ENCODE measurements around the gene STC2.
"Not testable (repeated sequence)": the region's sequence is repeated elsewhere in the genome, so short reads cannot be mapped to it uniquely, and the experiment has no call there.

Gene STC2, protein sequence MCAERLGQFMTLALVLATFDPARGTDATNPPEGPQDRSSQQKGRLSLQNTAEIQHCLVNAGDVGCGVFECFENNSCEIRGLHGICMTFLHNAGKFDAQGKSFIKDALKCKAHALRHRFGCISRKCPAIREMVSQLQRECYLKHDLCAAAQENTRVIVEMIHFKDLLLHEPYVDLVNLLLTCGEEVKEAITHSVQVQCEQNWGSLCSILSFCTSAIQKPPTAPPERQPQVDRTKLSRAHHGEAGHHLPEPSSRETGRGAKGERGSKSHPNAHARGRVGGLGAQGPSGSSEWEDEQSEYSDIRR

DNA sequence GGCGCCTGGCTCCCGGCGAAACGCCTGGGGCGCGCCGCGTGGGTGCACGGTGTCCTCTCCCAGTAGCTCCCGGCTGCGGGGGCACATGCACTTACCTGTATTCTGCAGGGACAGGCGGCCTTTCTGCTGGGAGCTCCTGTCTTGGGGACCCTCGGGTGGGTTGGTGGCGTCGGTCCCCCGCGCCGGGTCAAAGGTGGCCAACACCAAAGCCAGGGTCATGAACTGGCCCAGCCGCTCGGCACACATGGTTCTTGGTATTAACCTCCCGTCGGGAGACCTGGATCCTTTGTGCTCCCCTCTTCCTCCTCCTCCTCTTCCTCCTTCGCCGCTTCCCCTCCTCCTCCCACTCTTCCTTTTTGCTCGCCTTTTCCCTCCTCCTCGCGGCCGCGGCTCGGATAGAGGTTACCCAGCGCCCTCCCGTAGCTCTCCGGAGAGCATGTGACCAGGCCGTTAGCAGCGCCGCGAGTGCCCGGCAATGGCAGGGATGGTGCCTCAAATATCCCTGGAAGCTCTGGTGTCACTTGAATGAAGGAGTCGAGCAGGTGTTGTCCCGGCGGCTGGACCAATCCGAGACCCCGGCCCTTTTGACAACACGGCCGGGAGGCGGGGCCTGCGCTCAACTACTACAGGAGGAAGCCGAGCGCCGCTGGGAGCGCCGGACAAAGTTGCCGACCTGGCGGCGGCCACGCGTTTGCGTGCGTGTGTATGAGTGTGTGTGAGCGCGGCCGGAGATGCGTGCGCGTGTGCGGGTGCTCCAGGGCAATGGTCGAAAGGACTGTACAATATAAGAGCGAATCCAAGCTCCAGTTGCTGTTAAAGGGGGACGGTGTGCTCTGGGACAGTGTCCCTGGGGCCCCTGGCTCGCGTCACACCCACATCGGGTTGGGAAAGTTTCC is at the start of gene STC2:
TSS of gene STC2 (minus strand) at position 467 of the 896 bp plus-strand sequence. CDS start at position 246, 221 bp downstream.
- DNase-seq (ENCODE audit: low spot score): peak; percentile 93

DNA sequence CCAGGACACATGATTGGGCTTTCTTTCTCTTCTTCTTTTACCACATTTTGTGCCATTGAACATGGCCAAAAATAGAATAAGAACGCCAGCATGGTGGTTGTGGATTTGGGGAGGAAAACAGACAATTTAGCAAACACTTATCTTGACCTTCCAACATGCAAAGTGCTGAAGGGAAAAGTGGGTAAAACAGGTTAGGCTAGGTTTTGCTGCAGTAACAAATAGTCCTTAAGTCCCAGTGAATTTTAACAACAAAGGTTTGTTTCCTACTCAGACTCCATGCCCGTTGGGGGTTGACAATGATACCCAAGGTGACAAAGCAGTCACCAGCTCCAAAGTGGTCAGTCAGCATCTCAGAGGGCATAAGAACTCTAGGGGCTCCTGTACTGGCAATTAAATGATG is 43.2 kb upstream of the STC2 start:
- no peak for DNase-seq (ENCODE audit: low spot score)

DNA sequence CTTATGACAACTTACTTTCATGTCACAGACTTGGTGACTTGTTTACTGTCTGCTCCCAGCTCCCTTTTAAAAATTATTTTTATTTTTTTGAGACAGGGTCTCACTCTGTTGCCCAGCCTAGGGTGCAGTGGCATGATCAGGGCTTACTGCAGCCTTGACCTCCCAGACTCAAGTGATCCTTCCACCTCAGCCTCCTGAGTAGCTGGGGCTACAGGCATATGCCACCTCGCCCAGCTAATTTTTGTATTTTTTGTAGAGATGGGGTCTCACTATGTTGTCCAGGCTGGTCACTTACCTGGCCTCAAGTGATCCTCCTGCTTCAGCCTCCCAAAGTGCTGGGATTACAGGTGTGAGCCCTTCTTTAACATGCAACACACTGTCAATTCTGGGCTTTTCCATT is 35.2 kb upstream of the STC2 start:
- DNase-seq (ENCODE audit: low spot score): not testable (repeated sequence)

DNA sequence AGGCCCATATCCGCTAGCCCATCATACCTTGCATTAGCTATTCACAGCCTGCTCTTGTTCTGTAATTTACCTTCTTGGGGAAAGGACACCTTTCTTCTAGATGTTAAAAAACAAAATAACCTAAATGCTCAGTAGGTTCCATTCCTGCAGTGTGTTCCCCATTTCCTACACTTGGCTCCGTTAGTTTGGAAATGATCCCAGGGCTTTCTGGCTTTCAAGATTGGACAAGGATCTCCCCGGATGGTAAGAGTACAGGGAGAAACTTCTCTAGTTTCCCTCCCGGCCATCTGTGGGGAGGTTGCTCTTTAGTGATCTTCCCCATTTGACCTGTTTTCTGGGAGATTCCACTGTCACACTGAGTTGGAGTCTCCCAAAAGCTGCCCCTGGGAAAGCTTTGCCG is 27.3 kb upstream of the STC2 start:
- DNase-seq (ENCODE audit: low spot score): no peak

DNA sequence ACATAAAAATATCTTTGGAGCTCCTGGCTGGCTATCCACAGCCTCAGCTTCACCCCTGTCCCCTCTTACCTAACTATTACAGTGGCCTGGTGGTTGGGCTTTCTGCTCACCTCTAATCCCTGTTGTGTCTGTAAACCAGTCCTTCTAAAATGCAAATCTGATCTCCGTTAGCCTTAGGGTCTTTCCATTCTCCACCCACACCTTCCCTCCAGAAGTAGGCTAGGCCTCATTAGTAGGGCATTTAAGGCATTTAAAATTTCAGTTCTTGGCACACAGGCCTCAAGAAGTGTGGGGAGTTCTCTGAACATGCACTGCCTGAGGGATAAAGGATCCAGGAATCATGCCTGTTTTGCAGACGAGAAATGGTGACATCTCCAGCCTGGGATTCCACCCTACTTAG is 26.4 kb upstream of the STC2 start:
- DNase-seq (ENCODE audit: low spot score): no peak

DNA sequence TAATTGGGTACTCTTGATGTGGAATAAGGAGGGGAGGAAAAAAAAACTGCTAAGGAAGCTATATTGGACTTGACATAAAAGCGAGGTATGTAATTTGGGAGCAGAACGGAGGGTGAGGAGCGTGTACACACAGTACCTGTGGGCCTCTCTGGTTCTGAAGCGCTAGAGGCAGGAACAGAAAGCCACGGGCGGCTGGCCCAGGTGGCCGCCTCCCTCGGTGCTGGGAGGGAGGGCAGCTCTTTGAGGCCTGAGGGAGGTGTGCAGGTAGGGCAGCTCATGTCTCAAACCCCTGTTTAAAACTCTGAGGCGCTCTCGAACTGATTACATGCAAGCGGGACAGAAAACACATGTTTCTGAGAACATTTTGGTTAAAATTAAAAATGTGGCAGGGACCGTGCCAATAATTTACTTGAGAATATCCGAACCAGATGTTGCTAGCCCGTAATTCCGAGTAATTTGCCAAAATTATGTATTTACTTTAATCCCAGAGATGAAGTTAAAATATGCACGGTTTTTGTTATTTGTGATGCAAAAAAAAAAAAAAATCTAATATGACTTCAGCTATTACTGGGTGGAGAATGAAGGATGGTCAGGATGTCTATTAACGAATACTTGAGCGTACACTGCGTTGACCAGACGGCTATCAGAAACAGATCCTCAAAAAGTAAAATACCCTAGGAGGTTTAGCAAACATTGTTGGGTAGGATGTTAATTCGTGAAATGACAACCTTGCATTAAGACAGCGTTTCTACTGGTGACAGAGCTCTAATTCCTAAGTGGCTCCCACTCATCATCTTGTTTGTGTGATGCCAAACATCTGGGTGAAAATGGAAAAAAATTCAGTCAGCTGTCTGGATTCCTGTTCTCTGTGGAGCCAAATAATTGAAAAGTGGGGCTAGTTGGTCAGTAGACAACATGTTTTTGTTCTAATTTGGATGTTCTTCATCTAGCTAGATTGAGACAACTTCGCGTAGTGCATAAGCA is 24.4 kb upstream of the STC2 start:
- DNase-seq (ENCODE audit: low spot score): no peak

DNA sequence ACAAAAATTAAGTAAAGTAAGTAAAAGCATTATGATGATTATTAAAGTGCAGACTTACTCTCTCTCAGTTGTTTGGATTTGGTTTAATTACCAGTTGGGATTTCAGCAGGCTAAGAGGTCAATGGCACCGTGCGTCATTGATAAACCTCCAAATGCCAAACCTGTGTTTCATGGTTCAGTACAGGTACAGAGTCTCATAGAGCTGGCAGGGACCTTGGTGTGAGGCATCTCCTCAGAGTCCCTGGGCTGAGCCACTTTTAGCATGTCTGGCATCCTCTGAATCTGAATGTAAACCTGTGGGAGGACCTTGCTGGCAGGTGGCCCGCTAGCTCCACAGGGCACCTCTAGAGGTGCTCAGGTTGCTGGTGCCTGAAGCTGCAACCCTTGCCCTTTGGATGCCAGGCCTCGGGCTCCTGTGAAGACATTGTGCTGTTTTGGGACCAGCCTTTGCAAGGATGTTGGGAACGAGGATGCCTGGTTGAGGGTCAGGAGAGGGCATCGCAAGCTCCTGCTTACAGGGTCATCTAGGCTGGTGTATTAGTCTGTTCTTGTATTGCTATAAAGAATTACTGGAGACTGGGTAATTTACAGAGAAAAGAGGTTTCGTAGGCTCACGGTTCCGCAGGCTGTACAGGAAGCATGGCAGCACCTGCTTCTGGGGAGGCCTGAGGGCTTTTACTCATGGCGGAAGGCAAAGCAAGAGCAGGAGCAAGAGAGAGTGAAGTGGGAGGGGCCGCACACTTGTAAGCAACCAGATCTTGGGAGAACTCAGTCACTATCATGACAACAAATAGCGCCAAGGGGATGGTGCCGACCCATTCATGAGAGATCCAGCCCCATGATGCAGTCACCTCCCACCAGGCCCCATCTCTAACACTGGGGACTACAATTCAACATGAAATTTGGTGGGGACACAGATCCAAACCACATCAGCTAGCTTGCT is 14.9 kb upstream of the STC2 start:
- no peak for DNase-seq (ENCODE audit: low spot score)

DNA sequence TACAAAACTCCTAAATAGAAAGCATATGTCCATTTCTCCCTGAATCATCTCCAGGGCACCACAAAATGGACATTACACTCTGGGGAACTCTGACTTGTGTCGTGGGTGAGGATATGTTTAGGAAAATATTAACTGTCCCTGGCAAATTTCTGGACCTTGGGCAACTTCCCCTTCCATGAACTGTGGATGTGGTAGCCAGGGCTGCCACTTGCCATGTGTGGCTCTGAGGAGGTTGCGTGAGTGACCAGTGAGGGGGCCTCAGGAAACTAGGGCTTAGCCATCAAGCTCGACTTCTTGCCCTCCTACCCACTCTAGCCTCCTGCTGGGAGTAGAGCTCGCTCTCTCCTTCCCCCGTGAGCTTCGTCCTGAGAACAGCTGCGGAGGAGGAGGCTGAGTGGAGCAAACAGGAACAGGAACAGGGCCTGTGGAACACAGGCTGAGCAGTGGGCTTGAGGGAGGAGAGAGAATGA is 13.8 kb upstream of the STC2 start:
- DNase-seq (ENCODE audit: low spot score): no peak

DNA sequence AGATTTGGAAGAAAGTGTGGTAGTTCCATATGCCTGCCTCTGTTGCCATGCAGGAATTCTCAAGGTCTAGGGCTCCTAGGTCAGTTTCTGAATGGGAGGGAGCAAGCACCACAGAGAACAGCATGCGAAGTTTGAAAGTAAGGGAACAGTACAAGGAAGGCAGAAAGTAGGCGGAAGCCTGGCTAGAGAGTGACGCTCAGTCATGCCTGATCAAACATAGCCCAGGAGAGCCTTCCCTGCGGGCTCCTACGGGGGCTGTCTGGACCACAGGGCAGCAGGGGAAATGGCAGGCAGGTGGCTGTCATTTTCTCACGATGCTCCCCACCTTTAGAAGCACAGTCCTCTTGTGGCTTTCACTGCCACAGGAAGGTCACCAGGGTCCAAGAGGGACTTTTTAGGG is 12.8 kb upstream of the STC2 start:
- no peak for DNase-seq (ENCODE audit: low spot score)

DNA sequence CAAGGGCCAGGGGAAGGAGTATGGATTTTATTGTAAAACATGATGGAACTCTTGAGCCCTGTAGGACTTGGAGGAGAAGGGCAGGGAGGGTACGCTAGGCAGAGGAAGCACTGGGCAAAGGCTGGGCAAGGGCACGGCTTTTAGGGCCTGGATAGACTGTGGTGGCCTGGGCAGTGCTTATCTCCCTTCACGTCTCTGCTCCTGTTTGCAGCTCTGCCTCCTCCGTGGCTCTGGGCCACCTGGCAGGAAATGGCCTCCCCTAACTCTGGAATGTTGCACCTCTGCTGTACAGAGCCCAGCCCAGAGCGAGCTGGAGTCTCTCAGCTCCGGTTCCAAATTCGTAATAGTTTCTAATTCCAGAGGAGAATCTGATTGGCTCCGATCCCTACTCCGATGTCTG is 12.2 kb upstream of the STC2 start:
- DNase-seq (ENCODE audit: low spot score): no peak

DNA sequence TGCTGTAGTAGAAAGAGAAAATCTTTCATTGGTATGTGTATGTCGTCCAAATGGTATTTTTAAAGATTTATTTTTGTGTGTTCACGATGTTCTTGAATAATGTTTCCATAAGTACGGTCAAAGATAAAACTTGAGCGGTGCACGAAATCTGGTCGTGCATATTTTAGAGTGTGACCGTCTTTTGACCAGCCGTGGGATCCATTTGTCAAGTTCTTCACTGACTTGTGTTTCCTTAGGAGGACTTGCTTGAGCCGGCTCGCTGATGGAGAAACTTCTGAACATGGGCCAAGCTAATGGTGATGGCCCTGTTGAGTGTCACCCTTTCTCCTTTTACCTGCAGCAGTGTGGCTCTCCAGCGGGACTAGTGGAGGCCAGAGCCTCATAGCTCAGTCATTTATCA is 11.1 kb upstream of the STC2 start:
- DNase-seq (ENCODE audit: low spot score): no peak

DNA sequence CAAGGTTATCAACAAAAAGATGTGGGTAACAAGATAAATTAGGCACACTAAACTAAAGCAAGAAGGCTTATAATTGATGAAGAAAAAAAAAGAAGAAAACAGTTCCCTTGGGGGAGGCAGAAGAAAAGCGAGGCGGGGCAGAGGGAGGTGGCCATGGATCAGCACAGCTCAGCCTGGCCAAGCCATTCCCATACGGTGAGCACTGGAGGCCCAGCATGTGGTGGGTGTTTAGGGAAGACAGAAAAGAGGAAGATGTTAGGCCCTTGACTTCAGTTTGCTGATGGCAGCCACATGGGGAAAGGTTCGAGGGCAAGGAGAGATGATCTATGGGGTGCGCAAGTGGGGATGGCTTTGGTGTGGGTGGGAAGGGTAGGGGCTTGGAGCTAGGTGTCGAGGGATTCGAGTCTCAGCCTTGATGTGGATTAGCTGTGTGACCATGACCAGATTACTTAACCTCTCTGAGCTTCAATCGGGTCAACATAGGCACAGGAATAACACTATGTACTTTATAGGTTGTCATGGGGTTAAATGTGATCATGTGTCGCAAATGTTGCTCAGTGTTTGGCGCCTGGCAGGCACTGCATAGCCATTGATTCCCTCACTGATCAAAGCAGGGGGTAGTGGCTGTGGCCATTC is 10.3 kb upstream of the STC2 start:
- DNase-seq (ENCODE audit: low spot score): no peak

DNA sequence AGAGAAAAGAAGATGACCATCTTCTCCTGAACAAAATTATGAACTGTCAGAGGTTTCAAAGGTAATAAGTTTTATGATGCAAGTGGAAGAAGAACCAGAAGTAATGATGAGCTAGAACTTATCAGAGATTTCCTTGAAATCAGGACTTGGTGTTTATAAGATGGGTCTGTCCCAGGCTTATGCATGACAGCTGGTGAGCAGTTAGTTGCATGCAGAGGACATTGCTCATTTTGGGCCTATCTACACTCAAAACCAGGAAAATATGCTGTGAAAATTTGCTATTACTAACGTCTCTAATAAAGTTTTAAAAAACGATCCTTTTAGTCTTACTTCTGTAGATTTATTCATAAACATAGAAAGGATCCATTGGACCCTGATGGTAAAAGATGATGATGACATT is 6.6 kb upstream of the STC2 start:
- no peak for DNase-seq (ENCODE audit: low spot score)

DNA sequence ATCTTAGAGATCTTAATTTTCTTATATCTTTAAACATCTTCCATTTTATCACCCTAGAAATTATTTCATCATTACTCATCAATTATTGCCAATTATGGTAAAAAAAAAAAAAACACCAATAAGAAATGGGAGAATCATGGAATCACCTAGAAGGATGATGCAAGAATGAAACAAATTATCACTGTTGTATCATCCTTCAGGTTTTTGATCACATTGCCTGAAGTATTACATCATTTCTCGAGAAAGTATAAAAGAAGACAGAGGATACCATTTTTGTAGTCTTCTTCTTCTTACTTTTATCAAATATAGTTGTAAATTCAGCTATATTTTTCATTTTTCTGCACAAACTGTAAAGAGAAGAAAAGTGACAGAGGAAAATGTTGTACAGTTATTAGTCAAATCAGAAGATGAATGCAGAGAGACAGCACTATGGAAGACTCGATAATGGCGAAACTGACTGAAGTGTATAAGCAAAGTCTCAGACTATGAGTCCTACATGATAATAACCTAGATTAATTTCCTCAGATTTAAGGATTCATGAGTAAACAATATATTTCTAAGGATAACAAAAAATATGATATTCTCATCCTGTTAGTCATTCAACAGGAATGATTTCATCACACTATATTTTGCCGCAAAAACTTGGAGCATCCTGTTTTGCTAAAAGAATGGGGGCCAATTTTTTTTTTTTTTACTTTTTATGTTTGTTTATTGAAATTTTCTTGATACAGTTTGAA is 5.9 kb upstream of the STC2 start:
- no peak for DNase-seq (ENCODE audit: low spot score)

DNA sequence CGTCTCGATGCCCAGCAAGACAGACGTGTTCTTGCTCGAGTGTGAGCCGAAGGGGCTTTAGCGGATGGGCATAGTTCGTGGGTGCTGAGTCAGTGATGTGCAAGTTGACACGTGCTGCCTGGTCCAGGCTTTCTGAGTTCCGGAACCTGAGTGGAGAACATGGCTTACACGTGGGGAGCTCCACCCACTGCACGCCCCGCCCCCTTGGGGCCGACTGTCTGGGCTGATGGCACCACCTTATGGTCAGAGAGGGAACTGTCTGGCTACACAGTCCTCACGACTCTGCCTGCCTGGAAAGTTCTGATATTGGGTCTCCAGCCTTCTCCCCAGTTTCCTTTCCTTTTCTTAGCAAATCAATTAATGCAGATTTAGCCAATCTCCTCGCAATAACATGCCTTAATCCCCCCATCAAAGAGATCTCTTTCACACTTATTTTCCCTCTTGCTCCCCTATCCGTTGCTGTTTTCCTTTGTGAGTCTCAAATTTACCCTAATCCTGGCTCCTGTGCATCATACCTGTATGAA is 3.8 kb upstream of the STC2 start:
- DNase-seq (ENCODE audit: low spot score): peak; percentile 87

DNA sequence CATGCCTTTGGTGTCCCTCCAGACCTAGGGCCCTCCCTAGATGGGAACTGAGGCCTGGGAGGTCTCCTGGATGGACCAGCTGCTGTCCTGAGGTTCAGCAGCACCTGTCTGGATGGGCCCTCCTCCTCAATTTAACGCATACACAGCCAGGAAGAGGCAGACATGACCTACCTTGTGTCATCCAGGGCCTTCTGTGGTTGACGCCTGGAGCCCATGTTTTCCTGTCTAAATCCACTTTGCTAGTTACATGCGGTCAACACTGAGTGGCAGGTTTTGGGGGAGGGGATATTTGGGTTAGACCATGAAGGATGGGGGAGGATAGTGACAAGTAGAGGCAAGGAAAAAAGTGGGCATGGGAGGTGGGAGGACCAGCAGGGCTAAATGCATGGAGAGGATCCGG is 3.1 kb upstream of the STC2 start:
- no peak for DNase-seq (ENCODE audit: low spot score)

DNA sequence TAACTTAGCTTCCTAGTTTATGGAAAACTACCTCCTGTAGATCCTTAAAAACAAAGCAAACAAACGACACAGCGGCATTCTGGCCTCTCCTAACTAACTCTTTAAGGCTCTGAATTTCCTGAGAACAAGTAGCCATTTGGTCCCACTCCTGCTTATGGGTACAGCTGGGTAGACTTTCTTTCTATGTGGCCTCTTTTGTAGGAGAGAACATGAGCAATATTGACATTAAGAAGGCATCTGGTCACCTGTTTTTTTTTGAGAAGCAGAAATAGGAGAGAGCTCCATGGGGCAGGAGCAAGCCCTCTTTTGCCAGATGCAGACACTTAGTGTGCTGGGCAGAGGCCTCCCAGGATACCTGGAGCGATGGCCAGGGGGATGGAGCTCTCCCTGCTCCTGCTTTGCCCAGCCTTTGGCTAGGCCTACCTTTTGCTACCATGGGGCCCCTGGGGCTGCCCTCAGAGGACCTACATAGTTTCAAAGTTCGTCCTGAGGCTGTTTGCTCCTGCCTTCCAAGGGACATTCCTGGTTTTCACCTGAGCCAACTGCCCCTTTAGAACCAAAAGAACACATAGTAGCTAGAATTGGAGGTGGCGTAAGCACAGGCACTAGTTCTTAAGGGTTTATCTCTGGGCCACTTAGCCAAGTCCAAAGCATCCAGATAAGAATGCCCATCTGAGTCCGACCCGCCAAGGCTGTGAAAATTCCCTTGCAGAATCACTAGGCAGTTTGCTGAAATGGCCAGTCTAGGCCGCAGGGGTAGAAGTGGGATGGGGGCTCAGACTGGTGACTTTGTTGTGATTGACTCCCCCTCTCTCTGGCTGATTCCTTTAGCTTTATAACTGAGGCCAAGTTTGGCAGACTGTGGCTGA is 2.4 kb upstream of the STC2 start:
- DNase-seq (ENCODE audit: low spot score): no peak

Measured in ecto neural progenitor cell (in vitro differentiated cells).